Esophagus squamous epithelium (tissue), 5 donors: ENCODE results near the gene LAMB2. TPM values are rescaled to one million over a fixed set of nuclear protein-coding genes. Genes with fewer than 3 reads are reported as not detected.

Experiments used
- DNase-seq: peaks from one replicate; lab custom pipeline; 2025; lab: John Stamatoyannopoulos, UW
- H3K27ac ChIP-seq, 4 donors: fragments of 200-600 bp; sonication (generic); one replicate each; pipeline ENCODE4 v1.5.1; 2016 to 2019; ENCODE audit warnings: mild to moderate bottlenecking in 1 of 4
- H3K27me3 ChIP-seq, 4 donors: fragments of 200-600 bp; sonication (generic); 1 replicate in 3 of 4; 2 replicates in 1 of 4; pipeline versions ENCODE4 v1.5.1 to v1.6.0; 2017 to 2021; ENCODE audit warnings: antibody characterized with exemption in 1 of 4
- H3K36me3 ChIP-seq, 3 donors: fragments of 200-600 bp; sonication (generic); one replicate each; pipeline ENCODE4 v1.5.1; 2016 to 2019
- H3K4me1 ChIP-seq, 3 donors: fragments of 200-600 bp; sonication (generic); one replicate each; pipeline ENCODE4 v1.5.1; 2017 to 2019
- H3K4me3 ChIP-seq, 4 donors: fragments of 200-600 bp; sonication (generic); 1 replicate in 3 of 4; 2 replicates in 1 of 4; pipeline ENCODE4 v1.5.1; 2016 to 2019; ENCODE audit warnings: mild to moderate bottlenecking in 2 of 4, moderate library complexity in 1 of 4
- H3K9me3 ChIP-seq, 3 donors: fragments of 200-600 bp; sonication (generic); one replicate each; pipeline ENCODE4 v1.5.1; 2016 to 2019
- POLR2A ChIP-seq, 4 donors: fragments of 450-650 bp; IDR thresholded peaks; one replicate each; pipeline ENCODE4 v1.6.1; 2017; ENCODE audit warnings: antibody characterized with exemption in 4 of 4, mild to moderate bottlenecking in 4 of 4, moderate library complexity in 3 of 4
- WGBS, 2 donors: methylation state at CpG; one replicate each; pipeline ENCODE4 v1.1.5; 2018; 5-methylcytosine and 5-hydroxymethylcytosine counted together
- intact Hi-C: fragments of 100-400 bp; cut with DNase I; formaldehyde crosslinking; loops from one replicate; pipeline ENCODE4 v1.15.0; 2022
- total RNA-seq, 4 donors: library from RNA; depleted of rRNA; stranded (reverse); fragments of >200 nt; gene quantifications; one replicate each; pipeline ENCODE4 v1.1.0, GENCODE V29; 2016
- TF ChIP-seq, protein P1 (sequence below), 6 experiments: fragments of 450-650 bp in 4 of 6; fragments of 200-600 bp in 2 of 6; sonication (generic) in 2 of 6; IDR thresholded peaks; one replicate each; pipeline ENCODE4 v1.5.1; 2016 to 2019; ENCODE audit warnings: antibody characterized with exemption in 6 of 6, mild to moderate bottlenecking in 4 of 6, moderate library complexity in 4 of 6
- donor health status: DM: yes; HTN: yes; CAD: no.

Gene LAMB2
- total RNA-seq, 4 donors from 2014 or later, result 66.0 to 319 (median 175) TPM

DNA sequence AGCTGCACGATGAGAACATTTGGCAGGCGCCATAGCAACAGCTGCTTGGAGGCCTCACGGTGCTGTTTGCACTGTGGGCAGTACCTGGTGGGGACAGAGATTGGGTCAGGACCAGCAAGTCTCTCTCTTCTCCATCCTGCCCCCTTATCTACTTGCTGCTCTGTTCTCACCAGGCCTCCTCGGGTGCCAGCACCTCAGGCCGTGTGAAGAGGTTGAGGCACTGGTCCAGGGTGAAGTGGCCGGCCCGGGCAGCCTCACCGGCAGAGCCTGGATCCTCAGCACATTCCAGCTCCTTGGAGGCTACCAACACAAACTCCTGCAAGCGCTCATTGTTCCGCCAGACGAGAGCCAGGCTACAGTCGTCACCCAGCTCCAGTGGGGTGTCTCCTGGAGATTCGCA, 22.1 kb downstream of the LAMB2 start:
- DNase-seq, result no peak
- H3K27ac ChIP-seq, result no peak overlapping the region
- intact Hi-C loops, result no loop called here
- no peaks in the 10 kb centered on the region for H3K27me3 ChIP-seq
- H3K36me3 ChIP-seq, result peaks cover 72 to 87% (median 74%) of the 10 kb centered on the region in 3 donors
- H3K4me1 ChIP-seq, result peaks cover 0 to 5% (median 0%) of the 10 kb centered on the region in 3 donors
- no peak overlapping the region for H3K4me3 ChIP-seq
- TF ChIP-seq, protein P1, sequence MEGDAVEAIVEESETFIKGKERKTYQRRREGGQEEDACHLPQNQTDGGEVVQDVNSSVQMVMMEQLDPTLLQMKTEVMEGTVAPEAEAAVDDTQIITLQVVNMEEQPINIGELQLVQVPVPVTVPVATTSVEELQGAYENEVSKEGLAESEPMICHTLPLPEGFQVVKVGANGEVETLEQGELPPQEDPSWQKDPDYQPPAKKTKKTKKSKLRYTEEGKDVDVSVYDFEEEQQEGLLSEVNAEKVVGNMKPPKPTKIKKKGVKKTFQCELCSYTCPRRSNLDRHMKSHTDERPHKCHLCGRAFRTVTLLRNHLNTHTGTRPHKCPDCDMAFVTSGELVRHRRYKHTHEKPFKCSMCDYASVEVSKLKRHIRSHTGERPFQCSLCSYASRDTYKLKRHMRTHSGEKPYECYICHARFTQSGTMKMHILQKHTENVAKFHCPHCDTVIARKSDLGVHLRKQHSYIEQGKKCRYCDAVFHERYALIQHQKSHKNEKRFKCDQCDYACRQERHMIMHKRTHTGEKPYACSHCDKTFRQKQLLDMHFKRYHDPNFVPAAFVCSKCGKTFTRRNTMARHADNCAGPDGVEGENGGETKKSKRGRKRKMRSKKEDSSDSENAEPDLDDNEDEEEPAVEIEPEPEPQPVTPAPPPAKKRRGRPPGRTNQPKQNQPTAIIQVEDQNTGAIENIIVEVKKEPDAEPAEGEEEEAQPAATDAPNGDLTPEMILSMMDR (IDR thresholded peaks at IDR 0.05), result no peak
- no peak for TF ChIP-seq POLR2A (IDR thresholded peaks at IDR 0.05)
- no peaks in the 10 kb centered on the region for H3K9me3 ChIP-seq
- WGBS, 2 donors, result 87 to 88% methylated on average over 4 to 12 of the region's 13 CpGs

DNA sequence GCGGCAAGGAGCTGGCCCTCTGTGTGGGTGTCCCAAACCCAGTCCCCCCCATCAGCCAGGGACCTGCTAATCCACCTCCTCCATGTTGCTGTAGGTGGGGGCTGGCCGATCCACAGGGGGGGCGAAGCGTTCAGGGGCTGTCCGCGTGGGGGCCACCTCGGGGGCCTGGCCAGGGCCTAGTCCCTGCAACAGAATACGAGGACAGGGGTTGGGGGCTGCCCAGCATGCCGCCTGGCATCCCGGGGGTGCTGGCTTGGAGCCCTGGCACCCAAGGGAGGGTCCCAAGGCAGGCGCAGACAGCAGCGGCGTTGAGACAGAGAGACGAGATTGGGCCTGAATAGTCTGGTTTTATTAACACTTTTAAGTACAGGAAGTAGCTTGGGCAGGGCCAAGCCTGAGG, 24.5 kb downstream of the LAMB2 start:
- 75 to 100% methylated on average over 1 to 2 of the region's 14 CpGs for WGBS, 2 donors
- no peak overlapping the region for H3K4me3 ChIP-seq
- TF ChIP-seq, protein P1 (IDR thresholded peaks at IDR 0.05), result no peak
- no peak for TF ChIP-seq POLR2A (IDR thresholded peaks at IDR 0.05)
- no peak overlapping the region for H3K27ac ChIP-seq
- no peaks in the 10 kb centered on the region for H3K9me3 ChIP-seq
- H3K27me3 ChIP-seq, result no peaks in the 10 kb centered on the region
- H3K36me3 ChIP-seq, result peaks cover 50 to 64% (median 51%) of the 10 kb centered on the region in 3 donors
- intact Hi-C loops, result no loop called here
- peaks cover 15 to 24% (median 16%) of the 10 kb centered on the region in 3 donors for H3K4me1 ChIP-seq
- no peak for DNase-seq

DNA sequence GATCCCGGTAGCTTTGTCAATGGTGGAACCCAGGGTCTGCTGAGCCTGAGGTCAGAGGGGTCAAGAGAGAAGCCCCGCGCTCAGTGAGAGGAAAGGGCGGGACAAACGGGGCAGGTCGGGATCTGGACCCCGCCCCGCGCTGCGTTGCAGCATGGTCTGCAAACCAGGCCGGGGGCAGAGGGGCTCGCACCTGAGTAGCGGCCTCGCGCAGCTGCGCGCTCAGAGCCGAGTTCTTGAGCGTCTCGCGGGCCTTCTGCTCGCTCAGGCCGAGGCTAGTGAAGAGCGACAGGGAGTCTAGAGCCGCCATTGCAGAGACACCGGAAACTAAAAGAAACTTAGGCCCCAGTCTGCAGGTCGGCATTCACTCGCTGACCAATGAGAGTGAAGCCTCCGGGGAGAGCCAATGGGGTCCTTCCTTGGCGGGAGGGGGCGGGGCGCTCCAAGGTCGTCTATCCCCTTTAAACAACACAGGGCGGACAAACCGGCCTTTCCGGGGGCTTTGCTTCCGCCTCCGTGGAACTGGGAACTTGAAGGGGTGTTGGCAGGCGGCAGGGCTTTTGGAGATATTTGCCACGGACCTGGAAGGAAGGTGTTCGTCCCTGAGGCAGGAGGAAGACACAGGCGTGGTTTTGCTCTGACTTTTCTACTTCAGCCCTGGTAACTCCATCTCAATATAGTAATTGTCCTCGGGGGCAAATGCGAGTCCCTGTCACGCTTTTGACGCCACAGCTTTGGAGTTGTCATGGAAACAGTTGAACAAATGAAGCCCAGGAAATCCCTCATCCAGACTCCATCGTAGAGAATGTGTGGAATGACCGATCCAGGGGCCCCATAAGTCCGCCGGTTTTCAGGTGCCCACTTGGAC, 28.2 kb downstream of the LAMB2 start, which contains the start of gene QARS1:
QARS1 (minus strand) TSS at position 331 of the 865 bp plus-strand sequence; CDS start at position 307, 24 bp downstream.
- TF ChIP-seq, protein P1 (IDR thresholded peaks at IDR 0.05), result no peak
- peak in 2 of 4 donors; percentile 27 to 49 for TF ChIP-seq POLR2A (IDR thresholded peaks at IDR 0.05)
- DNase-seq, result peak; percentile 60
- WGBS, 2 donors, result 0 to 3% methylated on average over 6 to 24 of the region's 50 CpGs
- H3K4me1 ChIP-seq, result peaks cover 18 to 30% (median 20%) of the 10 kb centered on the region in 3 donors
- peak within 1 kb of the TSS; percentile 84 to 95 (median 88) for H3K27ac ChIP-seq
- no peaks in the 10 kb centered on the region for H3K27me3 ChIP-seq
- peaks cover 29 to 64% (median 46%) of the 10 kb centered on the region in 3 donors for H3K36me3 ChIP-seq
- no peaks in the 10 kb centered on the region for H3K9me3 ChIP-seq
- H3K4me3 ChIP-seq, result peak within 1 kb of the TSS; percentile 62 to 96 (median 91)
- intact Hi-C loops, result no loop called here

DNA sequence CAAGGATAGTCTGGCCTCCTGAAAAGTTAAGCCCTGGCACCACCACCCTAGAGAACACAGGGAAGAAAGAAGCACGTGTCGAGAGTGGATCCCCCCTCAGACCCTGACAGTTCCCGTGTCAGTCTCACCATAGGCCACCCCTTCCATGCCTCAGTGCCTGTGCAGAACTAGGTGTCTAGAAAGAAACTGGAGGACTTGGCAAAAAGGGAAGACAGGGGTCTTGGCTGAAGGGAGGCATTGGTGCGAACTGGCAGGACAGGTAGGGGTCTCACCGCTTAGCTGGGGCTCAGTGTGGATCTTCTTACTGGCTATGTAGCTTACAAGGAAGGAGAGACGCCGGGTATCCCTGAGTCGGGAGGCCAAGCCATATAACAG, 28.8 kb downstream of the LAMB2 start:
- DNase-seq, result no peak
- H3K36me3 ChIP-seq, result peaks cover 26 to 64% (median 45%) of the 10 kb centered on the region in 3 donors
- peak overlapping the region; percentile 62 to 96 (median 91) for H3K4me3 ChIP-seq
- H3K4me1 ChIP-seq, result peaks cover 18 to 30% (median 20%) of the 10 kb centered on the region in 3 donors
- TF ChIP-seq POLR2A (IDR thresholded peaks at IDR 0.05), result no peak
- TF ChIP-seq, protein P1 (IDR thresholded peaks at IDR 0.05), result no peak
- 0 to 5% methylated on average over 4 to 8 of the region's 8 CpGs for WGBS, 2 donors
- H3K27ac ChIP-seq, result peak overlapping the region; percentile 84 to 95 (median 88)
- no peaks in the 10 kb centered on the region for H3K27me3 ChIP-seq
- H3K9me3 ChIP-seq, result no peaks in the 10 kb centered on the region
- intact Hi-C loops, result no loop called here

DNA sequence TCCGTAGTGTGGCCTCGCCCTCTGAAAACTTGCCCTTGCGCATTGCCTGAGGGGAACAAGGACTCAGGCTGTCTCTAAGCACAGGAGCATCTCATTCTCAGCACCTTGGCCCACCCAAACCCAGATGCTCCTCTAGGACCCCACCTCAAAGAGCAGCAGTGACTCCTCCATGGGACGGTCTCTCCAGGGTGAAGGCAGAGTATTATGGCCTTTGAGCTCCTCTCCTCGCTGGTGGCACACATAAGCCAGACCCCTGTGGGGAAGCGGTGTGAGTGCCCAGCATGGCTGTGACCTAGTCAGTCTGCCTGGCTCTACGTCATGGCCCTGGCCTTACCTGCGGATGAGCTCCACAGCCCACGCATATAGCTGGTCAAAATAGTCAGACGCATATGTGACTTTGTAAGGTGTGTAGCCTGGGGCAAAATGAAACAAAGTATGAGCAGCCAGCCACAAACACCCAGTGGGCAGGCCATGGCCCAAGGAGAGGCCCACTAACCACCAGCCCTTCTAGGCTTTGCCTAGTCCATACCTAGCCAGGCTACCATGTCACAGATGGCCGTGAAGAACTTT, 32.7 kb downstream of the LAMB2 start:
- Histone ChIP-seq H3K27me3 (no peaks in the 10 kb centered on the region), H3K4me3 (no peak overlapping the region), H3K27ac (no peak overlapping the region), H3K9me3 (no peaks in the 10 kb centered on the region), H3K4me1 (peaks cover 12 to 27% (median 15%) of the 10 kb centered on the region in 3 donors), H3K36me3 (peaks cover 28 to 78% (median 52%) of the 10 kb centered on the region in 3 donors)
- 84 to 91% methylated on average over 5 to 7 of the region's 11 CpGs for WGBS, 2 donors
- TF ChIP-seq POLR2A (IDR thresholded peaks at IDR 0.05), result no peak
- TF ChIP-seq, protein P1 (IDR thresholded peaks at IDR 0.05), result no peak
- intact Hi-C loops, result no loop called here
- DNase-seq, result no peak
